K562 (cell line): Measurements from ENCODE around the gene ABCB10.

ENCODE experiments used
- BHLHE40 ChIP-seq: IDR thresholded peaks from 2 replicates; pipeline ENCODE4 v1.6.1; 2011; ENCODE audit warnings: low read length, improper control_type of control experiment
- BMI1 ChIP-seq: fragments of 150-350 bp; IDR thresholded peaks from 2 replicates; pipeline ENCODE4 v1.6.1; 2014; ENCODE audit warnings: low read length
- CTCF ChIP-seq, 3 experiments: IDR thresholded peaks in 2 of 3; conservative IDR thresholded peaks in 1 of 3; 2 replicates each; pipeline ENCODE4 v1.5.1; 2011 to 2012; ENCODE audit warnings: low read length in 3 of 3, mild to moderate bottlenecking in 3 of 3, control low read depth in 2 of 3, improper control_type of control experiment in 1 of 3, inconsistent platforms in 1 of 3, low read depth in 1 of 3, mixed read lengths in 1 of 3, moderate library complexity in 1 of 3; ENCODE audit not compliant: insufficient read depth in 2 of 3
- JUN ChIP-seq, 2 experiments: sonication (generic) in 1 of 2; formaldehyde crosslinking in 1 of 2; IDR thresholded peaks; 2 replicates each; pipeline versions ENCODE4 v1.6.1 to v1.8.0; 2012 to 2022; ENCODE audit warnings: borderline replicate concordance in 2 of 2, mild to moderate bottlenecking in 2 of 2, improper control_type of control experiment in 1 of 2, low read depth in 1 of 2, low read length in 1 of 2, missing genetic modification reagents in 1 of 2
- LEF1 ChIP-seq: fragments of 450-650 bp; IDR thresholded peaks from 2 replicates; pipeline ENCODE4 v1.6.1; 2016; ENCODE audit warnings: mild to moderate bottlenecking
- XRCC3 ChIP-seq: fragments of 450-650 bp; IDR thresholded peaks from 2 replicates; pipeline ENCODE4 v1.6.1; 2017; ENCODE audit warnings: mild to moderate bottlenecking, moderate library complexity
- ZNF184 ChIP-seq: sonication (generic); formaldehyde crosslinking; IDR thresholded peaks from 2 replicates; pipeline ENCODE4 v1.5.0; 2020; ENCODE audit warnings: missing genetic modification reagents

- TF ChIP-seq JUN (IDR thresholded peaks at IDR 0.05; ENCODE audit: borderline replicate concordance, low read depth, low read length) (no peak), JUN (CRISPR knock-in tag; IDR thresholded peaks at IDR 0.05; ENCODE audit: borderline replicate concordance) (no peak), BHLHE40 (no peak), LEF1 (no peak), XRCC3 (no peak), ZNF184 (CRISPR knock-in tag) (no peak), BMI1 (no peak), CTCF (IDR thresholded peaks at IDR 0.05 in 2 of 3, conservative IDR thresholded peaks at IDR 0.05 in 1 of 3; ENCODE audit: insufficient read depth in 2 of 3, low read depth in 1 of 3, low read length in 3 of 3) (no peak)
Observed at GRCh38 chr1:229563241-229563640, 4.7 kb upstream of the ABCB10 start.
